Erythroblast (primary cell): ENCODE results near the gene ADGRV1.

Experiments used
- DNase-seq, 2 experiments: peaks; one replicate each; lab custom pipeline; 2025; lab: John Stamatoyannopoulos, UW
- GATA1 ChIP-seq: IDR thresholded peaks from 2 replicates; pipeline ENCODE4 v1.6.1; 2011; ENCODE audit warnings: low read depth, mild to moderate bottlenecking, control low read depth, low read length, moderate library complexity
- POLR2A ChIP-seq: IDR thresholded peaks from 2 replicates; pipeline ENCODE4 v1.6.1; 2011; ENCODE audit warnings: mild to moderate bottlenecking, low read length

The ADGRV1 gene

GRCh38 chr5:91074615-91075014 is 516.0 kb downstream of the ADGRV1 start:
- TF ChIP-seq POLR2A, result no peak
- no peak for TF ChIP-seq GATA1
- DNase-seq, result no peak

GRCh38 chr5:91076138-91076537 is 517.5 kb downstream of the ADGRV1 start:
- no peak for TF ChIP-seq GATA1
- no peak for TF ChIP-seq POLR2A
- DNase-seq, result no peak

- TF ChIP-seq GATA1, result no peak
- DNase-seq, result no peak
These were observed 519.0 kb downstream of the ADGRV1 start for GRCh38 chr5:91077623-91078022.

GRCh38 chr5:91079037-91079436 is 520.4 kb downstream of the ADGRV1 start:
- no peak for DNase-seq
- TF ChIP-seq GATA1, result no peak
- no peak for TF ChIP-seq POLR2A

- TF ChIP-seq POLR2A (no peak), GATA1 (no peak)
- no peak for DNase-seq
These were observed 531.2 kb downstream of the ADGRV1 start for GRCh38 chr5:91089758-91090157.

- no peak for DNase-seq
These were observed 532.4 kb downstream of the ADGRV1 start for GRCh38 chr5:91090995-91091394.

GRCh38 chr5:91091471-91092234 is 533.1 kb downstream of the ADGRV1 start:
- TF ChIP-seq POLR2A (no peak), GATA1 (no peak)
- no peak for DNase-seq

More at GRCh38 chr5:91090995-91091394, 532.4 kb downstream of the ADGRV1 start:
- TF ChIP-seq GATA1 (no peak), POLR2A (no peak)

- no peak for DNase-seq
- TF ChIP-seq POLR2A (no peak), GATA1 (no peak)
These were observed 534.5 kb downstream of the ADGRV1 start for GRCh38 chr5:91092859-91093783.

GRCh38 chr5:91095313-91095712 is 536.7 kb downstream of the ADGRV1 start:
- no peak for TF ChIP-seq GATA1
- no peak for TF ChIP-seq POLR2A
- DNase-seq, result no peak

GRCh38 chr5:91095786-91096385 is 537.3 kb downstream of the ADGRV1 start:
- no peak for TF ChIP-seq GATA1
- no peak for TF ChIP-seq POLR2A
- no peak for DNase-seq

GRCh38 chr5:91098541-91098940 is 539.9 kb downstream of the ADGRV1 start:
- TF ChIP-seq GATA1, result no peak
- no peak for TF ChIP-seq POLR2A
- DNase-seq, result no peak

- no peak for TF ChIP-seq POLR2A
- no peak for TF ChIP-seq GATA1
- peak; percentile 56 to 72 for DNase-seq
These were observed 543.2 kb downstream of the ADGRV1 start for GRCh38 chr5:91101600-91102379.
